ENCODE results near the gene DEXI.
A peak's percentile ranks its signal among the peaks of the same experiment; 100 is the strongest.

DEXI gene

GRCh38 chr16:10942352-10943063 lies at the start of gene DEXI:
Gene DEXI, minus strand, starts transcription at chr16:10942468. Its CDS starts 463 bp downstream, at chr16:10942005.
- peak; percentile 88 for DNase-seq

DNA sequence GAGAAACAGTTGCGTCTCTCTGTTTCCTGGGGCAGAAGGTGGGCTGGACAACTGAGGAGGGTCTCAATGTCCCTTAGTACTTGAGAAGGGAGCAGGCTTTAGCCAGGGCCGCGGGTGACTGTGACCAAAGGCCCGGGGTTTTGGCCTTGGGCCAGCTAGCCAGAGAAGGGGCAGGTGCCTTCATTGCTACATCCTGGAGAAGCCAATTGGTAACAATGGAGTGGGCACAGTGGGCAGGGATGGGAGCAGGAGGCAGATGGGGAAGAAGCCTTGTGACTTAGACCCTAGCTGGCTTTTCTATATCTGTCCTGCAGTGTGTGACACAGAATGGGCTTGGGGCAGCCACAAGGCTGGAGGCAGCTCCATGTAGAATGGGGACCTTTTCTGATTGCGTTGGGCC lies 48.1 kb upstream of the DEXI start:
- peak; percentile 8 for DNase-seq

GRCh38 chr16:10989559-10989958 lies 47.3 kb upstream of the DEXI start:
- DNase-seq: no peak

GRCh38 chr16:10988879-10989278 lies 46.6 kb upstream of the DEXI start:
- DNase-seq: no peak

- DNase-seq: no peak
These were observed 46.0 kb upstream of the DEXI start for GRCh38 chr16:10988164-10988803.

GRCh38 chr16:10987361-10988163 lies 45.3 kb upstream of the DEXI start:
- DNase-seq: no peak

- DNase-seq: no peak
These were observed 42.2 kb upstream of the DEXI start for GRCh38 chr16:10984509-10984908.

GRCh38 chr16:10983159-10983558 lies 40.9 kb upstream of the DEXI start:
- DNase-seq: no peak

GRCh38 chr16:10982465-10983150 lies 40.3 kb upstream of the DEXI start:
- no peak for DNase-seq

- peak; percentile 4 for DNase-seq
These were observed 39.5 kb upstream of the DEXI start for GRCh38 chr16:10981697-10982216.

GRCh38 chr16:10980813-10981212 lies 38.5 kb upstream of the DEXI start:
- DNase-seq: no peak

DNA sequence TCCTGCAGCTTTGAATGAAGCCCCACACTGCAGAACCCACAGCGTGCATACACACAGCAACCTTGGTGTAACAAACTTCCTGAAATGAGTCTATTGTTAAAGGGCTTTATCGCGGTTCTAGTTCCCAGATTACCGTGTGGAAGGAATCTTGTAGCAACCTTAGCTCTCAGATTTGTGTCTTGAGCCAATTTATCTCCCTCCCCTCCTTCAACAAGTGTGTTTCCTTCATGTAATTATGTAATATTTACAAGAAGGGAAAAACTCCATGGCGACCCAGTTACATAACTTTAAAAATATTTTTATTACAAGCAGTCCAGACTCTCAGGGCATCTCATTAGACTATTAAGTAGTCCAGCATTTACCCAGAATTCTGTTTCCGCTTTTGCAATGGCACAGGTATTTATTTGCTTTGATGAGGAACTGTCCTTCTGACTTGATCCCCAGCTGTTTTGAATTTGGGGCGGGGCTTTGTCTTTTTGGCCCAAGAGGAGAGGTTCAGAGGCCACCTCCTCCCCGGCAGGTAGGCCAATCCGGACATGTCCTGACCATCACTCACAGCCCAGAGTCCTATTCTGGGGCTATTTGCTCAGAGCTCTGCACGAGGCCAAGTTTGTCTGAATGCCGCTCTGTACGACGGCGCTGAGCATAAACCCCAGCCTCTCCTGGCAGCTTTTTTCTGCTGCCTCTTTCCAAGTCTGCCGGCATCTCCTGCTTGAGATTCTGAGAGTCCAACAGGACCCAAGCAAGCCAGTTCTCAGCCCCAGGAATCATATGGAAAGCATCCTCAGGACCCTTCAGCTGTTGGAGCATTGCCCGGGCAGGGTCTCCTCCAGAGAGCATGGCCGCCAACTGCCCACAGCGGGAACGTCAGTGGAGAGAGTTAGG lies 37.7 kb upstream of the DEXI start:
- DNase-seq: no peak

DNA sequence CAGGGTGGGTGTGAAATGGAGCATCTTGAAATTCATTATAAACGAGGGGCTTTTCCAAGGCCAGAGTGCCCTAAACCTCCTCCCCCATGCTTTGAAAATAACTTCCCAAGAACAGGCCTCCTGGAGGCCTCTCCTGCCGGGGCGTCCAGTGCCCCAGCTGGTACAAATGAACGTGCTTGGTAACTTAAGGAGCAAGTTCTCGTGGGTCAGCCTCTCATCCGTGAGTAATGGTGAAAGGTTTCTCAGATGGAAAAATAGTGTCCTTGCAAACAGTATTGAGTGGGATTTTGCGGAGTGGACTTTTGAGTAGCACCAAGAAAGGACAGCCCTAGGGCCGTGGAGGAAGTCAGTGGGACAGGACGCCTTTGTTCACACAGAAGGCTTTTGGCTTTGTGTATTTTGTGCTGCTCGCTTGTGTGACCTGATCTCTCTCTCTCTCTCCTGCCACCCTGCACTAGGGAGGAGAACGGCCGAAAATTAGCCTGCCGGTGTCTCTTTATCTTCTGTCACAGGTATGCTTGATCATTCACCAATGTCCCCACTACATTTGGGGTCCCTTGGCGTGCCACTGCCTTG lies 36.7 kb upstream of the DEXI start:
- DNase-seq: no peak

DNA sequence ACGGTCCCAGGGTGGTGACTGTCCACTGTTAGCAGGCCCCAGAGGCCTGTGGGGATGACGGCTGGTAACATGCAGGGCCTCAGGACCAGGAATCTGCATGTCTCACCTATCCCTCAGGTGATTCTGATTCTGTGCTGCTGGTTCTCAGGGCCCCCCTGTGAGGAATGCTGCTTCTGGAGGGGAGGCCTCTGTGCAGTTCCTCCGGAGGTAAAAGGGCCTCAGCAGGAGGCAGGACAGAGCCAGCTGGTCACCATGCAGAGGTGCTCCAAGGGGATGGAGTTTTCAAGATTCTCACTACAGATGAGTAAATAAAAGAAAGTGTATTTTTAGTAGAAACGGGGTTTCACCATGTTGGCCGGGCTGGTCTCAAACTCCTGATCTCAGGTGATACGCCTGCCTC lies 35.9 kb upstream of the DEXI start:
- no peak for DNase-seq

DNA sequence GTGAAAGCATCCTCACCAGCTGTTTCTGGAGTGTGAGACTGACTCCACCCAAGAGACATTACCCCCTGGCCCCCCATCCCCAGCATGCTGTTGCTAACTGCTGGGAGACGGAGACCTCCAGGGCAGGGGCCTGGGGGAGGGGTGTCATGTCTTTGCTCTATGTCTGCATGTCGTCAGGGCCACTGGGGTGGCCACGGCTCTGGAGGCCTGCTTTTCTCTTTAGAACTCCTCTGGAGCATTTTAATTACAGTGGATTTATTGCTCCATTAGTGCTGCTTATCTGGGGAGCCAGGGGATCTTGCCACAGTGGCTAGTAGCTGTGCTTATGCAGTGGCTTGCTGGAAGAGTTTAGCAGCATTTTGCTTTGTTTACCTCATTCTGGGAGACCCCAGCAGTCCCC lies 34.4 kb upstream of the DEXI start:
- no peak for DNase-seq

DNA sequence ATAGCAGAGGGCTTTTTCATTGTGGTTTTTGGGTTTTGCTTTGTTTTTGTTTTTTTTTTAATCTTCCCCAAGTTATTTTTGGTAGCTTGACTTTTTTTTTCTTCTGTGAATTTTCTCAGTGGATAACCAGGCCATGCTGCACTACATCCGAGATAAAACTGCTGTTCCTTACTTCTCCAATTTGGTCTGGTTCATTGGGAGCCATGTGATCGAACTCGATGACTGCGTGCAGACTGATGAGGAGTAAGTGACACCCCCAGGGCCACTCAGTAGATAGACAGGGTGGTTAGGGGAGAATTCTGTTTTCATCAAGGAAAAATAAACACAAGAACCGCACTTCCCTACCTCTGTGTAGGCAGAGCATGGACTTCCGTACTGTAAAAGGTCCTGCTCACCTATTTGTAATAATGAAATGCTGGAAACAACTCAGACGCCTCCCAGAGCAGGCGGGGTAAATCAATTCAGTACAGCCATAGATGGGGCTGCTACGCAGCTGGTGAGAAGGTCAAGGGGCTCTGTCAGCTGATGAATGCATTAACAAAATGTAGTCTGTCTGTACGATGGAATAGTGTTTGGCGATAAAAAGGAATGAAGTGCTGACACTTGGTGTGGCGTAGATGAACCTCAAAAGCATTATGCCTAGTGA lies 30.7 kb upstream of the DEXI start:
- no peak for DNase-seq

GRCh38 chr16:10972108-10972818 lies 30.0 kb upstream of the DEXI start:
- DNase-seq: no peak

DNA sequence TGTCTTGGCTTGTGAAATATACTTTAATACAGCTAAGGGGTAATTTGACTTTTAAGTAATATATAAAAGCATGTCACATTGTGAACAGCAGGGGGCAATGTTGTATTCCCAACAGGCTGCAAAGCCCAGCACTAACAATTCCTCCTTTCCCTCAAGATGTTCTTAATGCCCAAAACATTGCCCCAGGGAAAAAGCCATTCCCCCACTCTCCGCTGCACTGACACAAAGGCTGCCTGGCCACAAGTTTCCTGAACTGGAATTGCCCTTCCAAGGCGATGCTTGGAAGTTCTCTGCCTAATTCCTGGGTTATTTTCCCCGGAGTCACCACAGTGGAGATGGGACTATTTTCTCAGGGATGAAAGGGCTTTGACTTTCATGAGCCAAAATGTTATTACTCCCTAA lies 29.3 kb upstream of the DEXI start:
- DNase-seq: peak; percentile 55

GRCh38 chr16:10970065-10970464 lies 27.8 kb upstream of the DEXI start:
- no peak for DNase-seq

DNA sequence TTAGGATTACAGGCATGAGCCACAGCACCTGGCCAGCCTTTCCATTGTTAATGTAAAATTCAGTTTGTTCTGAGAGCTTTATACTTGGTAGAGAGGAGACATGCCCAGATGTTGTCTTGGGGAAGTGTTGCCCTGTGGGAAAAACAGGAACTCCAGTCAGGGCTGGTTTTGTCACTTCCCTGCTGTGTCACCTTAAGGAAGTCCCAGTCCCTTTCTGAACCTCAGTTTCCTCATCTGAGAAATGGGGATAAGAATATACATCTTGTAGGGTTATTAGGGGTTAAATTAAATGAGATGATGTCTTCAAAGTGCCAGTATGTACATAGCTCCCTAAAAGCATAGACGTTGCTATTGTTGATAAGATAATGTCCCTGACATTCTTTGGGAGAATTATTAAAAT lies 27.3 kb upstream of the DEXI start:
- DNase-seq: no peak

Measured in SHP77 treated with DMSO at 0.1 percent for 48 hours (cell line).